HG03045 (cell line): ENCODE results near the gene RPS18.

Experiments used
- ATAC-seq: cut with Tn5 transposase; IDR thresholded peaks from one replicate; pipeline ENCODE4 v1.9.1; 2021; ENCODE audit warnings: mild to moderate bottlenecking, moderate library complexity; ENCODE audit not compliant: unreplicated experiment

The RPS18 gene

DNA sequence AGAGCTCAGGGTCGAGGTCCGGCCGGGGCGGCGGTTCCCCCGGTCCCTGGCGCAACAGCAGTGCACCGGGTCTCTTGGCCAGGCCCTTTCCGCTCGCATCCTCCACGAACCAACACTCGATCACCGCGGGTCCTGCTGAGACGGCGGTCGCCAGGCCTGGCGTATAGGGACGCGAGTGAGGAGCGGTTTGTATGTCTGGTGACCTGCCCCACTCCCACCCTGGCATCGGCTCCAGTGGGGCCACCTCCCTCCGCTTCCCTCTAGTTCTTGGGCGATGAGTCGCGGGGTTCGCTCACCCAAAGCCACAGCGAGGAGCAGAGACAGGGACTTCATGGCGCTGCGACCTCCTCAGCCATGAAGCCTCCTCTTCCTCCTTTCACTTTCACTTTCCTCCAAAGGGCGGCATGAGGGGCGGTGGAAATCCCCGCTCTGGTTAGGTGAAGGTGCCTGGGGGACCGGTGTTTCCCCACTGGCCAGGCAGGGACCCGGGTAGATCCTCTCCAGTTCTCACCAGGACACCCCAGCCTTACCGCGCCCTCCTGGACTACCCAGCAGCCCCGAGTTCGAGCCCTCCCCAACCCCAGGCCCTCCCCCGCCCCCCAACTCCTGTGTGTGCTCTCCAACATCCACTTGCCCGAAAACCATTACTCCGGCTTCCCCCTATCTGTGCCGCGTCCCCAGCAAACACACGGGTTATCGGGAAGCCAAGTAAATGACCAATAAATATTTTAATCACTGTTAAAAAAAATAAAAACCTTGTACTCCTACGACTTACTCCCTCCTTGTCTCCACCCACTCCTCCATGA lies 42.0 kb downstream of the RPS18 start, which contains the start of gene TAPBP:
TAPBP (minus strand) TSS at position 370 of the 806 bp plus-strand sequence; CDS start at position 333, 37 bp downstream.
- peak; percentile 28 for ATAC-seq

- no peak for ATAC-seq
These were observed 42.7 kb downstream of the RPS18 start for GRCh38 chr6:33314515-33314942.

- ATAC-seq: no peak
These were observed 43.3 kb downstream of the RPS18 start for GRCh38 chr6:33314943-33315792.

GRCh38 chr6:33315793-33316602 lies 44.1 kb downstream of the RPS18 start:
- ATAC-seq: no peak

DNA sequence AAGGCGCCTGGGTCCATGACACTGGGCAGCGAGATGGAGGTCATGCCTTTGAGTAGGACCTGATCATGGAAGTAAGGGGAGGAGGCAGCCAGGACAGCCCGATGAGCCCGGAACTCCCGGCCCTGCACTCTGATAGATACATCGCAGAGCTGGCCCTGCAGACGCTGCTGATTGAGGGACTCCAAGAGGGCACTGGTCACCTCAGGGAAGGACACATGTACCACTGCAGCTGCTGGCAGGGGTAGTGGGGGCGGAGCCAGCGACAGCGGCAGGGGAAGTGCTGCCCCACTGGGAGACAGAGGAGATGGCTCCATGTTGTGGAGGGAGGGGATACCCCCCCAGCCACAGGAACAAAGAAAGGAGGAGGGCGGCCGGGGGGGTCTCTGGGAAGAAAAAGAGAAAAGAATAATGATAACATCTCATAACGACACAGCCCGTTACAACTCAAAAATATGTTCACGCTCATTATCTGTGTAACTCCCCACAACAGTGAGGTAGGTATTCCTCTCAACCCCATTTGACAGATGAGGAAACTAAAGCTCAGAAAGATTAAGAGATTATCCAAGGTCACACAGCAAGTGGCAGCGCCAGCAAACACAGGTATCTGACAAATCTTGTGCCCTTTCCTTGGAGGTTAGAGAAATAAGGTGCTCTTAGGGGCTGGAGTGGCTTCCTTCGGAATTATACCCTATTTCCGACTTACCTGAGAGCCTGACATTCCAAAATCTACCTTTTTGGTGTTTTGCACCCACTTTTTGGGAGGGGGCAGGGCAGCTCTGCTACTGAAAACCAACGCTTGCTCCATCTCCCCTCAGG lies 44.9 kb downstream of the RPS18 start:
- no peak for ATAC-seq

GRCh38 chr6:33317419-33317668 lies 45.5 kb downstream of the RPS18 start:
- no peak for ATAC-seq

GRCh38 chr6:33317669-33318425 lies 46.0 kb downstream of the RPS18 start, which contains the start of gene ZBTB22:
Gene ZBTB22 (minus strand): TSS chr6:33317744. CDS start chr6:33316916, 828 bp downstream.
- peak; percentile 48 for ATAC-seq

DNA sequence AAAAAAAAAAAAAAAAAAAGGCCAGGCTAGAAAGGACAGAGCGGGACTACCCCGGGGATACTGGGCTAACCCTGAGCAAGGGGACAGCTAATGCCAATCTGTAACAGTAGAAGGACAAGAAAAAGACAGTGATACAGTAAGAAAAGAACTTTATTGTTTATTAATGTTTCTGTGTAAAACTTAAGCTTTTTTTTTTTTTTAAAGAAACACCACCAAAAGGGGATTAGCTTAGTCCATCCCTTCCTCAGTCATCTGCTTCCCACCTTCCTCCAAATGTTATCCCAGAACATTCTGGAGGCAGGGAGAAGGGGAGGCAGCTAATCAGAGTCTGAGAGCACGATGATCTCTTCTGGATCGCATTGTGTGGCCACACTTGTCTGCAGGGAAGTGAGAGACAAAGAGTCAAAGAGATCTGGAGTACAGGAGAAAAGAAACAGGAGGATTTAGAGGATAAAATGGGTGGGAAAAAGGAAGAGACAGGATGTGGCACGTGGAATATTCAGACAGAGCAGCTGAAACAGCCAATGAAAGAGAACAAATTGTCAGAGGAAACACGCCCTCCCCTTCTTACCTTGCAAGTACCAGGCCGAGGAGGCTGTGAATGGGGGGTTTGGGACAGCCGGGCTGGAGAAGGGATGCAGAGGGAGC lies 46.7 kb downstream of the RPS18 start:
- ATAC-seq: no peak

DNA sequence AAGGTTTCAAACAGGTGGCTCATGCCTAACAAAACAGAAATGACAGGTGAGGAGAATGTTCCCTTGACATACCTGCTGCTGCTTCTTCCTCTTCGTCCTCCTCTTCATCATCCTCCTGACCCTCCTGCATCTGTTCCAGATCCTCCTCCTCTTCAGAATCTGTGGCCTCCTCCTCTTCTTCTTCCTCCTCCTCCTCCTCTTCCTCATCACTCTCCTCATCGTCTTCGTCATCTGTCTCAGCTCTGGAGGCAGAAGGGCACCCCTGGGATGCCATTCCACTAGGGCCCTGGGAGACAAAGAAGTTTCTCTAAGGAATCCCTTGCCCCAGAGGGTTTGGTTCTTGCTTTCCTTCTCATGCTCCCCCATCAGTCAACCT lies 48.1 kb downstream of the RPS18 start:
- no peak for ATAC-seq

DNA sequence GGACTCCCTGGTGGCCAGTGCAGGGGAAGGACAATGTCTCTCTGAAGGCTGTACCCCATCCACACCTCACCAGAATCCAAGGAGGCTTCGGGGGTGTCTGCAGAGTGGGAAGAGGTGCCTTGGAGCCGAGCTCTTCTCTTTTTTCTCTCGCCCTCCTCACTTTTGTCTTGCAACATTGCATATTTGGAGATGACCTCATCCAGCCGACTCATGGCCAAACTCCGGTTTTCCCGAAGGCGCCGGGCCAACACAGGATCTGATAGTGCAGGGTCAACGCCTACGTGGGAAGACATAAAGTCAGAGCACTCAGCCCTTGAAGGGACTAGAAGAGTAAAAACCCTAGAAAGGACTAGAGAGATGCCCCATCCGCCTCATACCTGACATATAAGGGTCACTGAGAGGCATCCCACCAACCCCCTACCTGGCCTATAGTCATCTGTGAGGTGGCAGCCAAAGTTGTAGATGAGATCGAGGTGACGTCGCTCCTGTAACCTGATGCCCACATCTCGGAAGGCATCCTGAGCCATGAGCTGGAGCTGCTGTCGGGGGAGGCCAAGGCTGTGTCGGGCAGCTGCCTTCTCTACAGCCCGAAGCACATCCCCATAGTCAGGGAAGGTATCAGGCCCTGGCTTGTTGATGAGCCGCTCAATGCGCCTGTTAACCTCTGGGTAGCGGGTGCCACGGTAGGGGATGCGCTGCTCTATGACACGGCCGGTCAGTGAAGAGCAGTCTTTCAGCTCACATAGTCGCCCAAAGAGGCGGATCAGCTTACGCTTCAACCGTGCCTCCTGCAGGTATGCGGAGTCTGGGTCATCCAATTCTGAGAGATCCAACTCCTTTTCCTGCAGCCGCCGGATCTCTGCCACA lies 48.7 kb downstream of the RPS18 start:
- ATAC-seq: no peak

GRCh38 chr6:33321227-33321626 lies 49.4 kb downstream of the RPS18 start:
- no peak for ATAC-seq

- ATAC-seq: peak; percentile 11
These were observed 51.7 kb downstream of the RPS18 start for GRCh38 chr6:33323623-33323948.

DNA sequence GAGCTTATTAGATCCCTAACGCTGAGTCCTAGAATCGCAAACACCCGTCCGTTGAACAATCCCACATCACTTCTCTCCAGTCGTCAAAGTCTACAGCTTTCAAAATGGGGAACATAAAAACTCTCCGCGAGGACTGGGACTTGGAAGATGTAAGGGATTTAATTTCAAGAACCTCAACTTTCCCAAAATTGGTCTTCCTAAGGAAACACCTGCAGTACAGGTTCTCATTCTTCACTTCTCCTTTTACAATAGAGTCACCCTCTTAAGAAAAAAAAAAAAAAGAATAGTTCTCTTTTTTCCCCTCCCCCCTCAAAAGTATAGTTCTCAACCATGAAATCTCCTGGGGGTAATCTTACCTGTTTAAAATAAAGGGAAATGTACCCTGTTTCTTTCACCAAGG lies 52.2 kb downstream of the RPS18 start:
- ATAC-seq: no peak
